AG04450 (cell line): ENCODE results near the gene GNAZ. TPM values are rescaled to one million over a fixed set of nuclear protein-coding genes. Genes with fewer than 3 reads are reported as not detected.

ENCODE experiments used
- CTCF ChIA-PET: fragments of 300-600, 350-600 bp; formaldehyde crosslinking; extraction: SDS; loops from one replicate; lab custom pipeline; 2022; ENCODE audit warnings: antibody characterized with exemption, inconsistent platforms; lab: Charles Lee
- POLR2A ChIA-PET: fragments of 350-600 bp; formaldehyde crosslinking; extraction: SDS; loops from one replicate; lab custom pipeline; 2021; ENCODE audit warnings: antibody characterized with exemption, inconsistent platforms; lab: Yijun Ruan, JAX
- DNase-seq: peaks from one replicate; pipeline ENCODE4 v3.0.0-alpha.2; 2011; ENCODE audit warnings: low read depth, low spot score
- H3K27ac ChIP-seq: one replicate; pipeline ENCODE4 v1.5.1; 2012; ENCODE audit warnings: low read depth, low read length, control low read depth
- H3K27me3 ChIP-seq: one replicate; pipeline ENCODE4 v1.6.0; 2012; ENCODE audit warnings: low read length; ENCODE audit not compliant: control insufficient read depth, insufficient read depth
- H3K4me3 ChIP-seq: 2 replicates; pipeline ENCODE4 v1.5.1; 2011; ENCODE audit warnings: mild to moderate bottlenecking, low read depth, low read length, control low read depth
- H3K9me3 ChIP-seq: 2 replicates; pipeline ENCODE4 v1.5.1; 2012; ENCODE audit warnings: low read length; ENCODE audit not compliant: control insufficient read depth, insufficient read depth
- CTCF ChIP-seq: IDR thresholded peaks from 2 replicates; pipeline ENCODE4 v1.5.1; 2011; ENCODE audit warnings: low read depth, low read length, control low read depth, inconsistent platforms
- polyA plus RNA-seq: library from polyadenylated mRNA; depleted of rRNA; stranded (reverse); fragments of >200 nt; gene quantifications from 2 replicates; pipeline ENCODE4 v1.2.3, GENCODE V29; 2011

The GNAZ gene
- polyA plus RNA-seq, 1 experiment = 0.25 TPM

- CTCF ChIA-PET = no interaction called here
- Histone ChIP-seq H3K4me3 (no peak overlapping the region), H3K27ac (no peak overlapping the region), H3K9me3 (no peaks in the 10 kb centered on the region), H3K27me3 (peaks cover 5% of the 10 kb centered on the region)
- no peak for TF ChIP-seq CTCF
- DNase-seq = no peak
- POLR2A ChIA-PET = no interaction called here
Measured at GRCh38 chr22:23098718-23099530, 28.6 kb downstream of the GNAZ start.

- no peaks in the 10 kb centered on the region for H3K9me3 ChIP-seq
- peaks cover 5% of the 10 kb centered on the region for H3K27me3 ChIP-seq
- TF ChIP-seq CTCF = no peak
- no peak overlapping the region for H3K4me3 ChIP-seq
- no peak for DNase-seq
- no peak overlapping the region for H3K27ac ChIP-seq
- CTCF ChIA-PET = no interaction called here
- POLR2A ChIA-PET = no interaction called here
Measured at GRCh38 chr22:23099531-23099804, 29.1 kb downstream of the GNAZ start.

GRCh38 chr22:23100124-23100801, 29.9 kb downstream of the GNAZ start:
- CTCF ChIA-PET = no interaction called here
- POLR2A ChIA-PET = no interaction called here
- Histone ChIP-seq H3K27me3 (peaks cover 6% of the 10 kb centered on the region), H3K9me3 (no peaks in the 10 kb centered on the region), H3K4me3 (no peak overlapping the region), H3K27ac (no peak overlapping the region)
- no peak for DNase-seq
- no peak for TF ChIP-seq CTCF

GRCh38 chr22:23101524-23101923, 31.2 kb downstream of the GNAZ start:
- DNase-seq = no peak
- H3K27ac ChIP-seq = no peak overlapping the region
- no peaks in the 10 kb centered on the region for H3K9me3 ChIP-seq
- no peak for TF ChIP-seq CTCF
- H3K4me3 ChIP-seq = no peak overlapping the region
- POLR2A ChIA-PET = no interaction called here
- CTCF ChIA-PET = no interaction called here
- H3K27me3 ChIP-seq = peaks cover 10% of the 10 kb centered on the region

GRCh38 chr22:23102002-23102655, 31.8 kb downstream of the GNAZ start:
- no peak overlapping the region for H3K4me3 ChIP-seq
- POLR2A ChIA-PET = no interaction called here
- H3K27me3 ChIP-seq = peaks cover 10% of the 10 kb centered on the region
- H3K27ac ChIP-seq = no peak overlapping the region
- no peak for DNase-seq
- CTCF ChIA-PET = interaction anchor here (0.7 kb wide), 1 partner anchor 132 kb away, joined by 4 read pairs; no protein-coding TSS in a partner anchor
- H3K9me3 ChIP-seq = no peaks in the 10 kb centered on the region
- no peak for TF ChIP-seq CTCF
